OCI-LY3 (cell line): Measurements from ENCODE around the gene EEF1AKMT3.

Experiments
- CTCF ChIP-seq: fragments of 200-600, 300-600 bp; sonication (generic); IDR thresholded peaks from 2 replicates; pipeline ENCODE4 v1.5.1; 2014; ENCODE audit warnings: antibody characterized with exemption, low read length, low read depth
- EZH2phosphoT487 ChIP-seq: fragments of 200-600 bp; shearing (Covaris generic); IDR thresholded peaks from 2 replicates; pipeline ENCODE4 v1.6.1; 2018; ENCODE audit warnings: antibody characterized with exemption, mixed run types, low read depth

GRCh38 chr12:57802607-57803006 is 30.2 kb downstream of the EEF1AKMT3 start:
- no peak for TF ChIP-seq CTCF
- TF ChIP-seq EZH2phosphoT487, result no peak
